ENCODE results near the gene PCBP3.

PCBP3 gene

DNA sequence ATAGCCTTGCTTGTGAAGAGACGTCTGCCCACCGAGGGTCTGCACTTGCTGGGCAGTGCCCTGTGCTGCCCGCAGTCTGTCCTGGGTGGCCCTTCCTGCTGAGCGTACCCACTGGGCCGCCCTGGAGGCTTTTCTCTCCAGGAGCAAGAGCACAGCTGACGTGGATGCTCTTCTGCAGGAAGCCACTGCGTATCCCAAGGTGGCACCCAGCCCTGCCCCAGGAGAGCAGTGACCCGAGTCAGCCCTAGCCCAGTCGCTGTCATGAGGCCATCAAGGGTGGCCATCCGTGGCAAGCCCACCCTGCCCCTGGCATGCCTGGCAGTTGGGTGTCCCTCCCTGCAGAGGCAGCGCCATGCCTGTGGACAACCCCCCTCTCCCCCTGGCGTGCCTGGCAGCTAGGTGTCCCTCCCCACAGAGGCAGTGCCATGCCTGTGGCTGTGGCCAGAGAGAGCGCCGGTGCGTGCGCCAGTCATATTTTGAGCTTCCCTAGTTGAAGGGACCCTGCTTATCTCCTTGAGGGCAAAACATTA lies 286.8 kb downstream of the PCBP3 start:
- no peak overlapping the region for H3K27ac ChIP-seq
- no peak for TF ChIP-seq ZFX (IDR thresholded peaks at IDR 0.05)
- TF ChIP-seq, protein P1, sequence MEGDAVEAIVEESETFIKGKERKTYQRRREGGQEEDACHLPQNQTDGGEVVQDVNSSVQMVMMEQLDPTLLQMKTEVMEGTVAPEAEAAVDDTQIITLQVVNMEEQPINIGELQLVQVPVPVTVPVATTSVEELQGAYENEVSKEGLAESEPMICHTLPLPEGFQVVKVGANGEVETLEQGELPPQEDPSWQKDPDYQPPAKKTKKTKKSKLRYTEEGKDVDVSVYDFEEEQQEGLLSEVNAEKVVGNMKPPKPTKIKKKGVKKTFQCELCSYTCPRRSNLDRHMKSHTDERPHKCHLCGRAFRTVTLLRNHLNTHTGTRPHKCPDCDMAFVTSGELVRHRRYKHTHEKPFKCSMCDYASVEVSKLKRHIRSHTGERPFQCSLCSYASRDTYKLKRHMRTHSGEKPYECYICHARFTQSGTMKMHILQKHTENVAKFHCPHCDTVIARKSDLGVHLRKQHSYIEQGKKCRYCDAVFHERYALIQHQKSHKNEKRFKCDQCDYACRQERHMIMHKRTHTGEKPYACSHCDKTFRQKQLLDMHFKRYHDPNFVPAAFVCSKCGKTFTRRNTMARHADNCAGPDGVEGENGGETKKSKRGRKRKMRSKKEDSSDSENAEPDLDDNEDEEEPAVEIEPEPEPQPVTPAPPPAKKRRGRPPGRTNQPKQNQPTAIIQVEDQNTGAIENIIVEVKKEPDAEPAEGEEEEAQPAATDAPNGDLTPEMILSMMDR (conservative IDR thresholded peaks at IDR 0.05) = no peak

DNA sequence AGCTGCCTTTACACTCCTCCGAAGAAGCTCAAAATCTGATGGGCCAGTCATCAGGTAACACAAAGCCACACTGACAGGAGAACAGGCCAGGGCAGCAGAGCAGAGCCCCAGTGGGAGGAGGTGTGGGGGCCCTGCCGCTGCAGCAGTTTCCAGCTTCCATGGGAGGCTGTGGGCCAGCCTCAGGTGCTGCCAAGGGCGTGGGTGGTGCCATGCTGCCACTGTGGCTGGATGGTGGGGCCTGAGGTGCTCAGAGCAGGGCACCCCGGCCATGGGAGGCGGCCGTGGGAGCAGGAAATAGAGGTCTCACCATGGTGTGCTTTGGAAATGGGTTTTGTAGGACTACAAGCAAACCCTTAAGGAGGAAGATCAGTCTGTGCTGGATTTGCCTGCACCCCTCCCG lies 287.3 kb downstream of the PCBP3 start:
- H3K27ac ChIP-seq = no peak overlapping the region
- TF ChIP-seq, protein P1 (conservative IDR thresholded peaks at IDR 0.05) = no peak
- no peak for TF ChIP-seq ZFX (IDR thresholded peaks at IDR 0.05)

DNA sequence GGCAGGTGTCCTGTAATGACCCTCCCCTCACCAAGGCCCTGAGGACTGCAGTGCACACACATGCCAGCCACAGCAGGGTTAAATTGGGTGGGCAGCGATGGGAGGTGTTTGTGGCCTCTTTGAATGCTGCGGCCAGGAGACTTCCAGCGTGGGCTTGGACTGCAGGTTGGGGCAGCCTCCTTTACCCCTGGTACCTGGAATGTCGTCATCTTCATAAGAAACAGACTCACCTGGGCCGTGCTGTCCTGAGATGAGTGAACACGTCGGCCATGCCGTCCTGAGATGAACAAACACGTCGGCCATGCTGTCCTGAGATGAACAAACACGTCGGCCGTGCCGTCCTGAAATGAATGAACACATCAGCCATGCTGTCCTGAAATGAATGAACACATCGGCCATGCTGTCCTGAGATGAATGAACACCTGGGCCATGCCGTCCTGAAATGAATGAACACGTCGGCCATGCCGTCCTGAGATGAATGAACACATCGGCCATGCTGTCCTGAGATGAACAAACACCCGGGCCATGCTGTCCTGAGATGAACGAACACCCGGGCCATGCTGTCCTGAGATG lies 288.0 kb downstream of the PCBP3 start:
- TF ChIP-seq ZFX (IDR thresholded peaks at IDR 0.05) = no peak
- TF ChIP-seq, protein P1 (conservative IDR thresholded peaks at IDR 0.05) = no peak
- H3K27ac ChIP-seq = no peak overlapping the region

DNA sequence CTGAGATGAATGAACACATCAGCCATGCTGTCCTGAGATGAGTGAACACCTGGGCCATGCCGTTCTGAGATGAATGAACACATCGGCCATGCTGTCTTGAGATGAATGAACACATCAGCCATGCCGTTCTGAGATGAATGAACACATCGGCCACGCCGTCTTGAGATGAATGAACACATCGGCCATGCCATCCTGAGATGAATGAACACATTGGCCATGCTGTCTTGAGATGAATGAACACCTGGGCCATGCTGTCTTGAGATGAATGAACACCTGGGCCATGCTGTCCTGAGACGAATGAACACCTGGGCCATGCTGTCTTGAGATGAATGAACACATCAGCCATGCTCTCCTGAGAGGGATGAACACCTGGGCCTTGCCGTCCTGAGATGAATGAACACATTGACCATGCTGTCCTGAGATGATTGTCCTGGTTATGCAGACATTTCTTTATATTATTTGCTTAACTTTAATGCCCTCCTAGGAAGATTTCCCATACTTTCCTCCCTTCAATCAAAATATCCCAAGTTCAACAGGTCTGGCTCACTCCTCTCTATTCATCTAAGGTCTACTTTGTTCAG lies 289.5 kb downstream of the PCBP3 start:
- no peak overlapping the region for H3K27ac ChIP-seq
- TF ChIP-seq, protein P1 (conservative IDR thresholded peaks at IDR 0.05) = no peak
- TF ChIP-seq ZFX (IDR thresholded peaks at IDR 0.05) = no peak

DNA sequence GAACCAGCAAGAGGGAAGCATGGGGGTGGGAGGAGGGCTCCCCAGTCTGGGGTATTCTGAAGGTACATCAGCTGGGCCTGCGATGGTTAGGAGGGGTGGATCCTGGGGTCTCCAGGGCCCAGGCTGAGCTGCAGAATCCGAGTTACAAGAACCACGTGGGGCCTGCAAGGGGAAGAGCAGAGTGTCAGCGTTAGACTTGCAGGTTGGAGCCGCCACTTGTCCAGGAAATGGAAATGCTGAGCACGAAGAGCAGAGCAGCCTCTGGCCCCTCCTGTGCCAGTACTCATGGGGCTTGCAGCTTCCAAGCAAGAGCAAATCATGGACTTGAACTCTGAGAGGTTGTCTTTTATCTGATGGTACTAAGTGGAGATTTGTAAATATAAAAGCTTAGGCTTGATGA lies 290.6 kb downstream of the PCBP3 start:
- TF ChIP-seq ZFX (IDR thresholded peaks at IDR 0.05) = no peak
- TF ChIP-seq, protein P1 (conservative IDR thresholded peaks at IDR 0.05) = no peak
- H3K27ac ChIP-seq = no peak overlapping the region

DNA sequence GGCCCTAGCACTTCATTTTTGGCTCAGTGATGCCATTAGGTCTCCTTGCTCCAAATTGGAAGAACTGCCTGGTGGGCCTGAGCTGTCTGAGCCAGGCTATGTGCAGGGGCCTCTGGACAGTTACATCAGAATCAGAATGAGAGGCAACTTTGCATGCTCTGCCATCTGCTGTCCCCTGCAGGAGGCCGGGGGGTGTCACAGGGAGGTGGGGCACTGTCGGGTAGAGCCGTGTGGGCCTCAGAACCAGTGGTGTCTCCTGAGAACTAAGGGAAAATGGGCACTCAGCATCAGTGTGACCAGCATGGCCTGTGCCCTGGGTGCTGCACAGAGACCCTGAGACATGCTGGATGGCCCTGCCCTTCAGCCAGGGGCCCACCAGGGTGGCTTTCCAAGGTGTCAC lies 291.0 kb downstream of the PCBP3 start:
- TF ChIP-seq, protein P1 (conservative IDR thresholded peaks at IDR 0.05) = no peak
- TF ChIP-seq ZFX (IDR thresholded peaks at IDR 0.05) = no peak
- no peak overlapping the region for H3K27ac ChIP-seq

DNA sequence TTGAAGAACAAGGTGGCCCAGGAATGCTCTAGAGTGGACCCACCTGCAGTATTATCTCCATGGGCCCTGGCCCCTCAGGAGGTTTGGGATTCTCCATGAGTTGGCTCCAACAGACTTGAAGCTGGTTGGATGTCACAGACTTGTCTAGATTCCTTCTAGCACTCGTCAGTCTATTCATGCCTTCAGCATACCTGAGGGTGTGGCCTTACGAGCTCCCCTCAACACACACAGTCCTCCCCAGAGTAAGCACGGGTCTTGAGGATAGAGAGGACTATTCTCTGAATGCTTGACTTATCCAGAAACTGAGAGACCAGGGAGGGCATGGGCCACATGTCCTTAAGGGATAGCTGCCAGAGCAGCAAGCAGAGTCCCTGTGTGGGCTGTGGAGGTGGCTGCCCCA lies 292.1 kb downstream of the PCBP3 start:
- no peak overlapping the region for H3K27ac ChIP-seq
- TF ChIP-seq, protein P1 (conservative IDR thresholded peaks at IDR 0.05) = no peak
- TF ChIP-seq ZFX (IDR thresholded peaks at IDR 0.05) = no peak

Data from C4-2B (cell line).